ENCODE measurements around the gene MTOR.

GRCh38 chr1:11059155-11059967 is 203.0 kb downstream of the MTOR start:
- TF ChIP-seq CTCF (IDR thresholded peaks at IDR 0.05) (peak; percentile 12), EZH2phosphoT487 (IDR thresholded peaks at IDR 0.05) (no peak)

Data from neural progenitor cell (in vitro differentiated cells).